HUDEP-2 (cell line): ENCODE results near the gene DGCR2.
"Not testable (repeated sequence)": the region's sequence is repeated elsewhere in the genome, so short reads cannot be mapped to it uniquely, and the experiment has no call there.

Source experiments
- DNase-seq, 76 experiments: peaks; one replicate each; lab custom pipeline; 2025; ENCODE audit not compliant: unreplicated experiment in 76 of 76; lab: John Stamatoyannopoulos, UW

The DGCR2 gene

DNA sequence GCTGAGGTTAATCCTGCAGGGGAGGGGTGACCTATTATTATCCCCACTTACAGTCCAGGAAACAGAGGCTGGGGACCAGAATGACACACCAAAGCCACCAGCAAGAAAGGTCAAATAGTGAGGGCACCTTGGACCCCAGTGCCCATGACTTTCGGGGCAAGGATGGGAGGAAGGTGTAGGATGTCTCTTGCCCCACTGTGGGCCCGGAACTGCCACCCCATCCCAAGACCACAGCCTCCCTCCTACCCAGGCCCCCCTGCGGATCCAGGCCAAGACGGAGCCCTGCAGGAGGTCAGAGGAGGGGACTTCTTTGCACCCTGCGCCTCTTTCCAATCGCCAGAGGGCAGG, 87.1 kb downstream of the DGCR2 start:
- DNase-seq = not testable (repeated sequence)

DNA sequence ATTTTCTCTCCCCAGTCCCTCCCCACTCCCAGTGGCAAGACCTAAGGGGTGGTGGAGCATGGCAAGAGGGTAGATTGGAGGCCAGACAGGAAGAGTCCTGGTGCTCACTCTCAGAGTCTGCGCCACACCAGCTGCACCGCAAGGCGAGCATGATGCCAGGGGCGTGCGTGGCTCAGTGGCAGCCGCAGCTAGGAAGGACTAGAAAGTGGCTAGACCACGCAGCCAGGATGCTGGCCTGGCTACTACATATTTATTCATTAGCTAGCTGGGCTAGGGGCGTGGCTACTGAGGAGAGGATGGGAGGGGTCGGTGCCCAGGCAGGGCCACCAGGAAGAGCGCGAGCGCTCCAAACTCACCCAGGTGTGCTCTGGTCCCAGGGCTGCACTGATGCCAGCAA, 87.5 kb downstream of the DGCR2 start:
- not testable (repeated sequence) for DNase-seq

DNA sequence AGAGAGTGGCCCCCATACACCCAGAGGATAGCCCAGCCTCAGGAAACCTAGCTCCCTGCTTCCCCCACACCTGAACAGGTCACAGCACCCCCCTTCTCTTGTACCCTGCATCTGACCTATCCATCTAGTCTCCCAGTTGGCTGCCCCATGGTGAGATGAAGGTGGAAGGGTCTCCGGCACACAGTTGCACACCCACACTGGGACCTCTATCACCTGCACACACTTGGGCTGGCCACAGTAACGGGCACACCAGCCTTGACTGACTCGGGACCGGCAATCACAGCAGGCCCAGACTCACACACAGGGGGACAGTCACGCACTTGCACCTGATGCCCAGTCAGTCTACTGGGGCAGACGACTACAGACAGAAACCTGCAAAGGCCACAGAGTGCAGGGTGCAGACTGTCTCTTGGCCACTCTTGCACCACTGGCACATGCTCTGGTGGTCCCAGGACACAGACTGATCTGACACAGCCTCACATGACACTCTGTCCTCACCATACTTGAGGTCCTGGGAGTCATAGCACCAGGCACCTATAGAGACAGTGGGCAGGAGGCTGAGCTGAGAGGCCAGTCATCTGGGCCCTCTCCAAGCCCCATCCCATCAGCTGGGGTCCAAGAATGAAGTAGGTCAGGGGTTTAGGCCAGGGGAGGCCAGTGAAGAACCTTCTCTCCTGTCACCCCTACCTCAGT, 88.0 kb downstream of the DGCR2 start:
- DNase-seq = not testable (repeated sequence)

DNA sequence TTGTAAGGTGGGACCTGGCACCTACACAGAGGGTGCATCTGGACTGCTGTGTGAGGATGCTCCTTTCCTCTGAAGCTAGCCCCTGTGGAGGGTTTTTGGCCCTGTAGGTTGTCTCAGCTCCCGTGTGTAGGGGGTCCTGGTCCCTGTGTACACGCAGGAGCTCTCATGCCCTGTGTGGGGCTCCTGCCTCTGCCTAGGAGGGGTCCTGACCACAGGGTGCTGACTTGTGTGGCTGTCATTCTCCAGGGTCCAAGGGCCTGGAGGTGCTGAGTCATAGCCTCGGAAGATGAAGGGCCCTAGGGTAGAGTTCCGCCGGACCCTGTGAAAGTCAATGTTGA, 88.7 kb downstream of the DGCR2 start:
- DNase-seq = not testable (repeated sequence)

DNA sequence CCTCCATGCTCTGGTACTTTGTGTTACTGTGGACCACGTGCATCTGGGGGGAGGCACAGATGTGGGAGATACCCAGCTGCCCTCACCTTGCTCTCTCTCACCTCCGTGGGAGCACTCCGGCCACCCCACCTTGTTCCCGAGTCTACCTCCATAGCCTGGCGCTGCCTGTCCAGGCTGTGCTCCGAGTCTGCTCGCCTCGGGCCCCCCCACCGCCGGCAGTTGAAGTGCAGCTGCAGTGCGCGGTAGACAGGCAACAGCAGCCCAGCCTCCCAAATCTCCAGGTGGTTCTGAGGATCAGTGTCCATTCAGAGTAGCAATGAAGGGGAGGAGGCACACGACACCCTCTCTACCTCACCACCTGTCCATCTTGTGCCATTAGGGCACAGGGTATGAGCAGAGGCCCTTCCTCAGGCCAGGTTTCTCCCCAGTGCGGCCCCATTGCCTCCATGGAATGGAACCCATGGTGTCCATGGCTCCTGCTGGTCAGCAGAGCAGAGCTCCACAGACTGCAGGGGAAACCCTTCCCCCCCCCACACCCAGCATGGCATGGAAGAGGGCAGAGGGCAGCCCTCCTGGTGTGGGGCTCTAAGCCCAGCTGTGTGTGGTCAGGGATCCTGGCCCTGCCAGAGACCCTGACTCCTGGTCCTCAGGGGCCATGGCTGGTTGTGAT, 89.2 kb downstream of the DGCR2 start:
- not testable (repeated sequence) for DNase-seq

DNA sequence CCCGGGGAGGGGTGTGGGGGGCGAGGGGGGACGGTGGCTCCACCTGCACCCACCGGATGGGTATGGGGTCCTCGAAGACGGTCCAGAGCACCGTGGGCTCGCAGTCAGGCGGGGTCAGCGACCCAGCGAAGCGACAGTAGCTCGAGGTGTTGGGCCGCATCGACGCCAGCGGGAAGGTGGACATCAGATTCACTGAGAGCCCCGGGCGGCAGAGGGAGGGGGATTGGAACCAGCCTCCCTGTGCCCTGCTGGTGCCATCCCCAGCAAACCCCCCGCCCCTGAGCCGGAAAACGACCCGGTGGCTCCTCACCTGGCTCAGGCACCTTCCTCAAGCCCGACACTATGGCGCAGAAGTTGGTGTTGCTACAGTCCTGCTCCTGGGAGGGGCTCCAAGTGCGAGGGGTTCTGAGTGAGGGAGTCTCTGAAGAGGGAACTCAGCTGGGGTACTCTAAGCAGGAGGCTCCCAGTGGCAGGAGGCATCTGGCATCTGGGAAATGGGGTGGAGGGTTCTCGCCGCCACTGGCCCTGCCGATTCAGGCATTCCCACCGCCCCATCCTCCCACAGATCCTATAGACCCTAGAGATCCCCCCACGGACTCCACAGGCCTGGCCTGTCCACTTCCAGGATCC, 89.9 kb downstream of the DGCR2 start:
- DNase-seq = not testable (repeated sequence)

DNA sequence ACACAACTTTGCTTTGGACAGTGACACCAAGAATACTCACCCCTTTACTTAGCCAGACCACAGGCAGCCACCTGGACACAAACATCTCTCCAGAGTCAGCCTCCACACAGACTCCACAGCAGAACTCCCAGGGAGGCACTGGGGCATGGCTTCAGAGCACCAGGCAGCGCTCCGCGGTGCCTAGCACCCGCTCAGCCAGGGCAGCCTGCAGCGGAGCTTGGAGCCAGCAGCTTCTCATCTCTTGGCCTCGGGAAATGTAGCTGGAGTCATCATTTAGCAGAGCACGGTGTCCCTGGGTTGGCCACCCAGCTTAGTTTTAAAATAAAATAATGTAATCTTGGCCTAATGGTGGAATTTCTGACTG, 91.3 kb downstream of the DGCR2 start:
- DNase-seq = not testable (repeated sequence)

DNA sequence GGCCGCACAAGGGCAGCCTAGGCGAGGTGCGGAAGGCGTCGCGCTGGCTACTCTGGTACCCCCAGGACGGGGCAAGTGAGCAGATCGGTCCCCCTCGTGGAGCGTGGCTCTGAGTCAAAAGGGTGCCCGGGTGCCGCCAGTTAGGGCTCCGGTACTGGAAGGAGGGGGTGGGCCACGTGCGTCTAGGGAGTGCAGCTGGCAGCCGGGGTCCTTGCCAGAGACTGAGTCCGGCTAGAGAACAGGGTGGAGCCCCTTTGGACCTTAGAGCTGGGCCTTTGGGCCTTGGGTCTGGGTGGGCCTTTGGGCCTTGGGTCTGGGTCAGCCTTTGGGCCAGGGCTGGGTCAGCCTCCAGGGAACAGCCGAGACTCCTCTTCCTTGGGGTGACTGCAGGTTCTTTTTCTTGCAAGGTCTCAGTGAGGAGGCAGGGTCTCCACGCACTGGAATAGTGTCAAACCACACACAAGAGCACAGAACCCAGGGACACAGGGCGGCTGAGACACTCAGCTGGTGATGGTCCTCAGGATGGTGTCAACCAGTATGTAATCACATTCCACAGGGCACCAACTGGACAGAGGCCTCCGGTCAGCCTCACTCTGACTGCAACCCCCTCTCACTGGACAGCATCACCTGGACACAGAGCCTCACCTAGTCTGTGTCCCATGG, 91.9 kb downstream of the DGCR2 start:
- not testable (repeated sequence) for DNase-seq

DNA sequence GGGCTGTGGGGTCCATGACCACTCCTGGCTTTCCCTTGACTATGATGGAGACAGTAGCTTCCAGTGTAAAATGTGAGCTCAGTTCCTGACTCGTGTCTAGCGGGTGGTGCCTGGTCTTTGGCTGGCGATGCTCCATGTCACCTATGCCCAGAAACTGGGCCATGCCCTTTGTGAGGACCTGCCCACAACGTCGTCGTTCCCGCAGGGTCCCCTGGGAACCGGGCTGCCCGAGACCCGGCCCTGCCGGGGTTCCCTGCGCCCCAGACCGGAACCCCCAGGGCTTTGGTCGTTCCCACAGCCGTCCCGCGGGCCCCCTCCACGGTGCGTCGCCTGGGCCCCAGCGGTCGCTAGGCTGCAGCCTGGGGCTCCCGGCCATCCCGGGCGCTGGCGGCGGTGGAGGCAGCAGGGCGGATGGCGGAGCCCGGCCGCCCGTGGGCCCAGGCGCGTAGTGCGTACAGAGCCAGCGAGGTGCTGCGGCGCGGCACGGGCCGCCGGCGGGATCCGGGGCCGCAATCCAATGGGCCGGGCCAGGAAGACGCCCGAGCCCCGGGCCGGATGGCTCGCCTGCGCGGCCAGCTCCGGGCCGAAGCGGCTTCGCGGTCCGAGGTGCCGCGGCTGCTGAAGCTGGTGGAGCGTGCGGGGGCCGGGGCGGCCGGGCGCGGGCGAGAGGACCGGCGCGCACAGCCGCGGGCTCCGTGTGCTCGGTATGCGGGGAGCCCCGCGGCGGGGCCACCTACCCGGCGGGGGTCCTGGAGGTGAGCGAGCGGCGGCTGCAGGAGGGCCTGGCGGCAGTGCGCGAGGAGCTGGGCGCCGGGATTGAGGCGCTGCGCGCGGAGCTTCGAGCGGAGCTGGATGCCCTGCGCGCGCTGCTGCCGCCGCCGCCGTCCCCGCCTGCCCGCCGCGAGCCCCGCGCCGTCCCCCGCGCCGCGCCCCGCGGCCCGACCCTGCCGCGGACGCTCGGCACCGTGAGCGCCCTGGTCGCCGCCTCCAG, 92.8 kb downstream of the DGCR2 start:
- not testable (repeated sequence) for DNase-seq

DNA sequence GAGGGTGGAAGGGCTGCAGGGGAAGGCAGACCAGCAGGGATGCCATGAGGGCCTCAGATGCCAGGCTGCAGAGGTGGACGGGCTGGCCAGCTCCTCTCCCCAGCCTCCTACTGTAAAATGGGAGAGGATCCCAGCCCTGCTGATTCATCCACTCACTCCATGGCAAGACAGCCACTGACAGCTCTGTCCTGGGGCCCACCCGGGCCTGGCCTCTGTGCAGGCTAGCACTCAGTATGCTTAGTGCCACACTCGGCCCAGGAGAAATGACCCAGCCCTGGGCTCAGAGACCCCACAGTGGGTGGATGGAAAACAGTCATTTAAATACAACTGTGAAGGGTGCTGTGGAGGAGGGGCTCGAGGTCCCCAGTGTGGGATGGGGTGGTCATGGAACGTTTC, 94.2 kb downstream of the DGCR2 start:
- DNase-seq = peak in 1 of 76 experiments; percentile 10

DNA sequence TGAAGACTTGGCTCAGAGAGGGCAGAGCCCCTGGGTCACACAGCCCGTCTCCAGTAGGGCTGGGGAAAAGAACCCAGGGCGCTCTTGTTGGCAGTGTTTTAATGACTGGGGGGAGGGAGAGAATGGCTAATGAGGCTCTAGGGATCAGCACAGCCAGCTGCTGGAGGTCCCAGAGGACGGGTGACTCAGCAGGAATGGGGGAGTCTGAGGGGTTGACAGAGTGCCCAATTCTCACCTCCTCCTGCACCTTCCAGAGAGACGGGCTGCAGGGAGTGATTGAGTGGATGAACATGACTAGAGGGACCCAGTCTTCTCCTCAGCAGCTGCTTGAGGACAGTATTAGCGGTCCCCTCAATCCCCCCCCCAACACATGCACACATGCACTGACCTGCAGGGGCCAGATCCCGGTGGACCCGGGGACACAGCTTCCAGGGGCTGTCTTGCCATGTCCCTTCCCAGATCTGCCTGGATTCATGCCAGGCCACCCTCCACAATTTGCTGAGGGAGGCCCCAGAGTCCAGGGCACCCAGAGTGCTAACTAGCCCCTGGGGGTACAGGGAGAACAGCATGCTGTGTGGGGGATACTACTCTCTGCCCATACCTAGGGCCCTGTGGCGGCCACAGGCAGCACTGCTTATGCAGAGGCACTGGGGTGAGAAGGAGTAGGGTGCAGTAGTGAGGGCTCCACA, 94.7 kb downstream of the DGCR2 start:
- DNase-seq = not testable (repeated sequence)

DNA sequence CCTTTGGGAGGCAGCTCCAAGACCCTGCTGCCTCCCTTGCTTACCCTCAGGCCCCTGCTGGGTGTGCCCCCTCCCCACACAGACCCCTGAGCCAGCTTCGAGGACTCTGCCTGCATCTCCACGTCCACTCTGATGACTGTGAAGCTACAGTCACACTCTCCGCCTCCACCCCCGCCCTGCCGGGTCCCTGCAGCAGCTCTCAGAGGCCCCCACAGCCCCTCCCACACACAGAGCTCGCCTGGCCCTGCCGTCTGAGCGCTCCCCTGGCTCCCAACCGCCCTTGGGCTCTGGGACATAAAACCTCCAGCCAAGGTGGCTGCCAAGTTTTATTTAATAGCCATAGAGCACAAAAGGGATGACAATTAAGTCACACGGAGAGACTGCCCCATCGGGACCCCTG, 96.1 kb downstream of the DGCR2 start:
- not testable (repeated sequence) for DNase-seq

DNA sequence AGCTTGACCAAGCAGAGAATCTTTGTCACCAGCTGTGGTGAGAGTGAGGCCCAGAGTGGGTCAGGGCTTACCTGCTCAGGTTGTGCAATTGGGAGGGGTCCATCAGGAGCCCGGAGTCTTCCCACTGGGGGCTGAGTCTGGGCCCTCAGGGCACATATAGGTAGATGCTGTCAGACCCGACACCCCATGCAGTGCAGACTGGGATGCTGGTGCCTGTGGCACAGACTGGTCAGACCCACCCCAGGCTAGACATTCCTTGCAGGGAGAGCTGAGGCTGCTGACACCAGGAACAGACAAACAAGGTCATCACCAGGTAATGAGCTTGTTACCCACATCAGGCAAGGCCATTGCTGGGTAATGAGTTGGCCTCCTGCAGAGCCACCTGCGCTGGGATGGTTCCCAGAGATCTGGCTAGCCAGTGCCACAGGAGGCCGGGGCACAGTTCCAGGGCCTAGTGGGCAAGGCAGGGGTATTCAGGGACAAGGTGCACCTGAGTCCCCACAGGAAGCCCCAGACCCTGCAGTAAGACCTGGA, 97.2 kb downstream of the DGCR2 start:
- DNase-seq = not testable (repeated sequence)

DNA sequence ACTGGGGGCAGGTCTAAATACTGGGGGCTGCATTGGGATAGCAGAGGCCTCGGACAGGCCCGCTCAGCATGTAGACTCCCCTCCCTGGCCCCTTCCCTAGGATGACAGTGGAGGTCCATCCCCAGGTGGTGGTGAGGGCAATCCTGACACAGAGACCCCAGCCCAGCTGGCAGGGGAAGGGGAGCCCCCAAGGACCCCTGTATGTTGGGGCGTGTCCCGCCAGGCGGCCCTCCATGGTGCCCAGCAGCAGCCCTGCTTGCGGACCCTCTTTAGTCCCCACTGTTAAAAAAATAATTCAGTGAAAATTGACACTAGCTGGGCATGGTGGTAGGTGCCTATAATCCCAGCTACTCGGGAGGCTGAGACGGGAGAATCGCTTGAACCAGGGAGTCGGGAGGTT, 98.3 kb downstream of the DGCR2 start:
- DNase-seq = not testable (repeated sequence)

DNA sequence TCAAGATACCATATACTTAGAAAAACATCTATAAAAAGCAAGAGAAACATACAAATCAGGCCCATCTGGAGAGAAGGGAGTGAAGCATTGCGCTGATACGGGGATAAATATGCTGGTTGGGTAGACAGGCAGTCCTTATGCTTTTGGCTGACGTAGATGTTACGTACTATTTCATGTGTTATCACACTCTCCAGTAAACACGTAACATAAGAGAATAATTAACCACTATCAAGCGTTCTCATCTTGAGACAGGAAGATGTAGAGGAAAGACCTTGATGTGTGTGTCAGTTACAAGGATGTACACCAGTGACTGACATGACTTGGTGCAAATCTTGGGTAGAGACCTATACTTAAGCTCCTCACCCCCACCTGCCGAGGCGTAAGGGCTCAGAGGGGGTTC, 99.5 kb downstream of the DGCR2 start:
- DNase-seq = no peak

DNA sequence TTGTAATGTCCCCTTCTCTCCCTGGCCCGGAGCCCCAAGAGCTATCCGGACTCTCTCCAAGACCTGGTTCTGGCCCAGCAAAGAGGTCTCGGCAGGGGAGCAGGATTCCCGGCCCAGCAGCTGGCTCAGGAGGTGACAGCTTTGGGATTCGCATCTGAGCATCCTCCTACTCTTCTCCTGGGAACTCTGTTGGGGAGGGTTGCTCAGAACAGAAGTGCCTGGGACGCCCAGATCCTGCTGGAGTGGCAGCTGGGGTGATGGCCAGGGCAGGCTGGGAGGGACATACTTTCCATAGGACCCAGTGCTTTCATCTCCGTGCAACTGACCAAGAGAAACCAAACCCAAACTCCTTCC, 102.6 kb downstream of the DGCR2 start:
- no peak for DNase-seq

DNA sequence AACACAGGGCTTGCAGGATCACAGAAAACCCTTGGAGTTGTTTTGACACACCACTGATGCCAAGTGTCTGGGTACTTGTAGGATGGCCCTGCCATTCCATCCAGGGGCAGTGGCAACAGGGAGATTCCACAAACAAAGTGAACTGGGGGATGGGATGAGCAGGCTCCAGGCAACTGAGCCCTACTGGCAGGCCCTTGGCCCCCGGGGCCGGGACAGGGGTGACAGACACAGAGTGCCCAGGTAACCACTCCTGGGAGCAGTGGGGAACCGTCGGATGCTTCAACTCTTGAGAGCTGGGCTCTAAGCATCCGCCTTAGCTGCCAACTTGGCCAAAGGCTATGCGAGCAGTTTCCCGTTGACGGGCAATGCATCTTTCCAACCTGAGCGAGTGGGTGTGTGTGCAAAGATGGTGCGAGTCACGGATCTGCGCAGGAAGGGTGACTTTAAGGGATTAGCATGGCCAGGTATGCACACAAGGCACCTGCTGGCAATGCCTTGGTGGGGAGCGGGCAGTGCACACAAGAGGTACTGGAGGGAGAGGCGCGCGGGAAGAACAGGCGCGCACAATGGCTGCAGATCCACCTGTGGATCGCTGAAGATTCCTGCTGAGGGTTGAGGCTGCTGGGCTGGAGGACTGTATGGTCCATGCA, 103.1 kb downstream of the DGCR2 start:
- no peak for DNase-seq

DNA sequence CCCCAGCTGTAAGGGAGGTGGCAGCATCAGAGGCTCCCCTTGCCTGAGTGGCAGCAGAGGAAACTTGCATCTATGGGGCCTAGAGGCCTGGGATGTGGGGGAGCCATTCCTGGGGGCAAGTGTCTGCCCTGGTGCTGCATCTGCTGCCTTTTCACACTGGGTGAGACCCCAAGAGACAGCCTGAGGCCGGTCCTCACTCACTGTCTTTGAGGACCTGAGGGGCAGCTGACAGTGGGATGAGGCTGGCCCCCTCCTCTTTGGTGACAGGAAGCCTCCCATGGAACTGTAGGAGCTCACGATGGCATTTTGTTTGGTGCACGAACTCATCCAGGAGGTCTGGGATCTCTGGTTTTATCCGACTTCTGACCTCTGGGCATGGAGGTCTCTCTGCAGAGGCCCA, 104.0 kb downstream of the DGCR2 start:
- no peak for DNase-seq

DNA sequence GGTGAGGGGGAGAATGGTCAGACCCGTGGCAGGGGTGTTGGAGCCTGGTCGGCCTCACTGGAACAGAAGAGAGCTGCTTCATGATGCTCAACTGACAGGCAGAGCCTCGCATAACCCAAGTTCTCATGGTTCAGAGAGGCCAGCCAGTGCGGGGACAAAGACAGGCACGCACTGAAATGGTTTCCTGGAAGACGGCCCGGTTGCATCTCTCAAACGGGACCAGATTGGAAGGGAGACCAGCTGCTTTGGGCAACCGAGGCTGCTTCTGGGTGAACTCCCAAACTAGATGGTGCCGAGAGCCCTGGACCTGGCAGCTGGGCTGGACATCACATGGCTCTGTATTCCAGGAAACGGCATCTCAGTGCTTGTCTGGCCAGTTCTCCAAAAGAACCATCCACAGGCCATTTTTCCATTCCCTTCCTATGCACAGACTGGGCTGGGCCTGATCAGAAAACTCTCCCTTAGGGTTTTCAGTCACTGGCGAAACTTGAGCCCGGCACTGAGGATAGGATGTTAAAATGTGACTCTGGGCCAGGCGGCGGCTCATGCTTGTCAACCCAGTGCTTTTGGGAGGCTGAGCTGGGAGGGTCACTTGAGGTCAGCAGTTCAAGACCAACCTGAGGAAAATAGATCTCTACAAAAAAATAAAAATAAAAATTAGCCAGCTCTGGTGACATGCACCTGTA, 106.0 kb downstream of the DGCR2 start:
- DNase-seq = no peak
